ENCODE data around the gene KIF6. TPM values are rescaled to one million over a fixed set of nuclear protein-coding genes. Genes with fewer than 3 reads are reported as not detected.

The KIF6 gene
- total RNA-seq, 4 donors from 2014 or later: under 0.01 to 0.34 (median 0.19) TPM; not detected in 1

DNA sequence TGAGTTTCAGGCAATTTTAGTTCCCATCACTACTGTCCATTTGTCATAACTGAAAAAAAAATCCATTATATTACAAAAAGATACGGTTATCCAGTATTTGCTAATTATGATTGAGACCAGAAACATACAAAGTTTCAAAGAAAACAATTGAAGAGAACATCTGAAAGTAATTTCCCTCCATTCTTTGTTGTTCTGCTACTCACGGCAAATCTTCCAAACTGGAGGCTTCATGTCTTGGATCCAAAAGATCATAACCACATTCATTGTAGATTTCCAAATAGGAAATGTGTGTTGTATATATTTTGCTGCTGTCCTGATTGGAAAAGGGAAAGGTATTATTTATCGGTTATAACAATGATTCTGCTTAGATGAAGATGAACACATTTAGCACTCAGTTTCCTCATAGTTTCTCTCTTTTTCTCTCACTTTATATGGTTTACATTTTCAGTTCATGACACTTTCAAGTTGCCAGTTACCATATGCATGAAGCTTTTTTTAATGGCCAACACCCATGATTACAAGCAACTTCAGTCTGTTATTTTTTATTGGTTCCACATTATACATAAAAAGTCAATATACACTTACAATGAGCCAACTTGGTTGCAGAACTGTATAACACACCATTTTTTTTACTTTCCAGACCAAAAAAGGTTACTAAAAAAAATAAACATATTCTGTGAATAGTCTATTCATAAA lies 90.4 kb downstream of the KIF6 start:
- TF ChIP-seq CTCF (IDR thresholded peaks at IDR 0.05; ENCODE audit: low read depth): no peak

DNA sequence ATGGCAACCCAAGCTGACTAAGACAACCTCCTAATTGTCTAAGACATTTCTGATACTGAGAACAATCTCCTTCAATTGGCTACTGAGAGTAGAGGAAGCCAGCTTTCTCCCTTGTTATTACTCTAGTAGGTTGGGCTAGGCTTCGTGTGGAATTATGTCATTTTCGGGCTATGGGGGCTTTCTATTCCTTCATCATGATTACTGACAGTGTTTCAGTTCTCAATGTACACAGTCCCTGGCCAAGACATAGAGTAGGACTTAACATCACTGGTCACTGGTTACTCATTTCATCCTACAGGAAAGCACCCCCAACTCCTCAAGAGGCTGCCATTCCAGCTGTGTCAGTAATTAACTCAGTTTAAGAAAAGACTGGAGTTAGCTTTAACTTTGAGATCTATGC lies 100.0 kb downstream of the KIF6 start:
- no peak for TF ChIP-seq CTCF (IDR thresholded peaks at IDR 0.05; ENCODE audit: low read depth)

- TF ChIP-seq CTCF (IDR thresholded peaks at IDR 0.05; ENCODE audit: low read depth): no peak
Observed at GRCh38 chr6:39623750-39624149, 101.5 kb downstream of the KIF6 start.

GRCh38 chr6:39617520-39617919 lies 107.7 kb downstream of the KIF6 start:
- no peak for TF ChIP-seq CTCF (IDR thresholded peaks at IDR 0.05; ENCODE audit: low read depth)

- no peak for TF ChIP-seq CTCF (IDR thresholded peaks at IDR 0.05; ENCODE audit: low read depth)
Observed at GRCh38 chr6:39617026-39617425, 108.2 kb downstream of the KIF6 start.

GRCh38 chr6:39615622-39616021 lies 109.6 kb downstream of the KIF6 start:
- no peak for TF ChIP-seq CTCF (IDR thresholded peaks at IDR 0.05; ENCODE audit: low read depth)

GRCh38 chr6:39614393-39614950 lies 110.7 kb downstream of the KIF6 start:
- no peak for TF ChIP-seq CTCF (IDR thresholded peaks at IDR 0.05; ENCODE audit: low read depth)
